NB4 (cell line): ENCODE data around the gene ACSM2B.
"Not testable (repeated sequence)": the region's sequence is repeated elsewhere in the genome, so short reads cannot be mapped to it uniquely, and the experiment has no call there.

Experiments used
- CTCF ChIP-seq: IDR thresholded peaks from one replicate; pipeline ENCODE4 v1.5.1; 2012; ENCODE audit warnings: low read depth, low read length
- POLR2A ChIP-seq: IDR thresholded peaks from 2 replicates; pipeline ENCODE4 v1.6.1; 2011; ENCODE audit warnings: mild to moderate bottlenecking; ENCODE audit not compliant: insufficient read length; ENCODE audit errors: extremely low read depth

- not testable (repeated sequence) for TF ChIP-seq CTCF, POLR2A
Measured at GRCh38 chr16:20576145-20576544, at the start of gene ACSM2B.
